Hematopoietic multipotent progenitor cell treated with erythropoietin and hydrocortisone succinate and interleukin-3 and kit ligand, for 4 days (in vitro differentiated cells): ENCODE results near the gene HIPK1.

Source experiments
- DNase-seq: peaks from one replicate; pipeline ENCODE4 v3.0.0-alpha.2; 2015

Gene HIPK1

GRCh38 chr1:113928941-113929749 lies at the start of gene HIPK1:
TSS of gene HIPK1 (plus strand) at chr1:113929324.
- DNase-seq = peak; percentile 97

- DNase-seq = no peak
Measured at GRCh38 chr1:113879739-113880038, 49.4 kb upstream of the HIPK1 start.

- no peak for DNase-seq
Measured at GRCh38 chr1:113881661-113882060, 47.5 kb upstream of the HIPK1 start.

- DNase-seq = no peak
Measured at GRCh38 chr1:113886417-113887401, 42.4 kb upstream of the HIPK1 start.

GRCh38 chr1:113887402-113888175 lies 41.5 kb upstream of the HIPK1 start, which contains the start of gene BCL2L15:
TSS of gene BCL2L15 (minus strand) at chr1:113887581. CDS start at chr1:113887375, 206 bp downstream.
- peak; percentile 37 for DNase-seq

- DNase-seq = no peak
Measured at GRCh38 chr1:113890816-113891215, 38.3 kb upstream of the HIPK1 start.

GRCh38 chr1:113891631-113892220 lies 37.4 kb upstream of the HIPK1 start:
- DNase-seq = no peak

GRCh38 chr1:113893267-113893666 lies 35.9 kb upstream of the HIPK1 start:
- DNase-seq = no peak

- no peak for DNase-seq
Measured at GRCh38 chr1:113895098-113895497, 34.0 kb upstream of the HIPK1 start.

- no peak for DNase-seq
Measured at GRCh38 chr1:113895961-113896360, 33.2 kb upstream of the HIPK1 start.

GRCh38 chr1:113898241-113898814 lies 30.8 kb upstream of the HIPK1 start:
- peak; percentile 50 for DNase-seq

GRCh38 chr1:113899111-113899510 lies 30.0 kb upstream of the HIPK1 start:
- no peak for DNase-seq

GRCh38 chr1:113901191-113901590 lies 27.9 kb upstream of the HIPK1 start:
- DNase-seq = no peak

GRCh38 chr1:113903501-113904292 lies 25.4 kb upstream of the HIPK1 start:
- DNase-seq = peak; percentile 40

- DNase-seq = no peak
Measured at GRCh38 chr1:113904293-113904673, 24.8 kb upstream of the HIPK1 start.

- peak; percentile 100 for DNase-seq
Measured at GRCh38 chr1:113904674-113905434, 24.3 kb upstream of the HIPK1 start, which contains the start of the genes AP4B1 and DCLRE1B. TSS of gene AP4B1 (minus strand) at chr1:113904799. CDS start at chr1:113904717, 82 bp downstream. TSS of gene DCLRE1B (plus strand) at chr1:113905326. CDS start at chr1:113905587, 261 bp downstream.

GRCh38 chr1:113905435-113905861 lies 23.7 kb upstream of the HIPK1 start:
- DNase-seq = no peak

GRCh38 chr1:113912594-113913311 lies 16.4 kb upstream of the HIPK1 start:
- DNase-seq = peak; percentile 66

GRCh38 chr1:113913312-113913668 lies 15.8 kb upstream of the HIPK1 start:
- no peak for DNase-seq
